Adipose tissue (tissue), 3 donors: Measurements from ENCODE around the gene SIVA1. TPM values are rescaled to one million over a fixed set of nuclear protein-coding genes. Genes with fewer than 3 reads are reported as not detected.

ENCODE experiments used
- H3K27ac ChIP-seq: one replicate; pipeline ENCODE4 v1.5.1; 2013; ENCODE audit warnings: low read depth, low read length
- WGBS, 3 donors: extraction: QIAGEN DNeasy Blood & Tissue Kit; methylation state at CpG; one replicate each; pipeline ENCODE4 v1.1.7; 2013; 5-methylcytosine and 5-hydroxymethylcytosine counted together
- polyA plus RNA-seq, 3 donors: library from polyadenylated mRNA; stranded (reverse); fragments of 200-250 nt; gene quantifications; one replicate each; pipeline ENCODE4 v1.2.3, GENCODE V29; 2013
- donor health status: healthy with polysubstance abuse.
- donor health status: Bipolar disorder and iron deficiency.
- donor health status: healthy.

The SIVA1 gene
- polyA plus RNA-seq, 3 donors: 148 to 213 (median 182) TPM

- WGBS, 3 donors: 35 to 50% (median 48%) methylated on average over 18 of the region's 18 CpGs
- H3K27ac ChIP-seq: no peak overlapping the region
Observed at GRCh38 chr14:104797115-104798044, 44.4 kb downstream of the SIVA1 start.

- 70 to 75% (median 74%) methylated on average over 16 of the region's 16 CpGs for WGBS, 3 donors
- no peak overlapping the region for H3K27ac ChIP-seq
Observed at GRCh38 chr14:104798300-104799243, 45.6 kb downstream of the SIVA1 start.

- 37 to 46% (median 44%) methylated on average over 21 of the region's 21 CpGs for WGBS, 3 donors
Observed at GRCh38 chr14:104799244-104800014, 46.5 kb downstream of the SIVA1 start.

GRCh38 chr14:104800015-104800770, 47.2 kb downstream of the SIVA1 start:
- peak overlapping the region; percentile 79 for H3K27ac ChIP-seq
- 2 to 5% (median 4%) methylated on average over 38 to 79 of the region's 83 CpGs for WGBS, 3 donors

More at GRCh38 chr14:104799244-104800014, 46.5 kb downstream of the SIVA1 start:
- H3K27ac ChIP-seq: peak overlapping the region; percentile 79

GRCh38 chr14:104800771-104801519, 48.0 kb downstream of the SIVA1 start, which contains the start of gene ZBTB42:
Gene ZBTB42 (plus strand): TSS chr14:104801101. CDS start chr14:104801198, 97 bp downstream.
- 0 to 3% (median 2%) methylated on average over 66 to 105 of the region's 105 CpGs for WGBS, 3 donors
- peak within 1 kb of the TSS; percentile 79 for H3K27ac ChIP-seq

GRCh38 chr14:104801520-104802393, 48.8 kb downstream of the SIVA1 start:
- H3K27ac ChIP-seq: no peak overlapping the region
- 64 to 84% (median 75%) methylated on average over 41 to 45 of the region's 45 CpGs for WGBS, 3 donors

- H3K27ac ChIP-seq: no peak overlapping the region
- 78 to 91% (median 89%) methylated on average over 20 of the region's 20 CpGs for WGBS, 3 donors
Observed at GRCh38 chr14:104802394-104803184, 49.6 kb downstream of the SIVA1 start.

GRCh38 chr14:104803280-104803911, 50.4 kb downstream of the SIVA1 start:
- H3K27ac ChIP-seq: no peak overlapping the region
- 81 to 92% (median 90%) methylated on average over 18 to 19 of the region's 19 CpGs for whole genome bisulfite sequencing, 3 donors

GRCh38 chr14:104803912-104804410, 51.0 kb downstream of the SIVA1 start:
- WGBS, 3 donors: 82 to 88% (median 84%) methylated on average over 15 of the region's 15 CpGs
- no peak overlapping the region for H3K27ac ChIP-seq

GRCh38 chr14:104804481-104805325, 51.8 kb downstream of the SIVA1 start:
- no peak overlapping the region for H3K27ac ChIP-seq
- 88 to 89% (median 89%) methylated on average over 17 to 18 of the region's 18 CpGs for WGBS, 3 donors

GRCh38 chr14:104805326-104805678, 52.4 kb downstream of the SIVA1 start:
- no peak overlapping the region for H3K27ac ChIP-seq
- 37 to 49% (median 39%) methylated on average over 3 of the region's 3 CpGs for WGBS, 3 donors

GRCh38 chr14:104805941-104806624, 53.1 kb downstream of the SIVA1 start:
- 75 to 83% (median 81%) methylated on average over 14 of the region's 14 CpGs for WGBS, 3 donors
- no peak overlapping the region for H3K27ac ChIP-seq
